H1 (cell line): ENCODE data around the gene SERPING1. TPM values are rescaled to one million over a fixed set of nuclear protein-coding genes. Genes with fewer than 3 reads are reported as not detected.

Experiments used
- NRF1 ChIP-seq: IDR thresholded peaks from 2 replicates; pipeline ENCODE4 v1.6.1; 2011; ENCODE audit warnings: mild to moderate bottlenecking, low read depth, low read length, improper control_type of control experiment
- SP4 ChIP-seq: IDR thresholded peaks from 2 replicates; pipeline ENCODE4 v1.6.1; 2012; ENCODE audit warnings: low read length, inconsistent platforms
- polyA plus RNA-seq, 7 experiments: library from polyadenylated mRNA; depleted of rRNA in 3 of 7; stranded (reverse) in 5 of 7; unstranded in 2 of 7; fragments of >200 nt in 5 of 7; fragments of 200-250 nt in 2 of 7; gene quantifications; 1 replicate in 5 of 7; 2 replicates in 1 of 7; 4 replicates in 1 of 7; pipeline versions ENCODE4 v1.2.1 to v1.2.3, GENCODE V29; 2011 to 2013; ENCODE audit warnings: missing spikeins in 2 of 7, mixed read lengths in 2 of 7
- total RNA-seq: library from RNA; stranded (reverse); fragmentation: NEBNext Ultra II Directional; extraction: Animal tissue kit (Norgen Biotek cat#: 25700); gene quantifications from 2 replicates; pipeline ENCODE4 v1.2.1, GENCODE V29; 2021

SERPING1 gene
- total and polyA plus RNA-seq, 2 of the 8 experiments (the other 6 are each of a cell fraction or from before 2014, with no cell fraction given) = 50.9 to 54.8 TPM

DNA sequence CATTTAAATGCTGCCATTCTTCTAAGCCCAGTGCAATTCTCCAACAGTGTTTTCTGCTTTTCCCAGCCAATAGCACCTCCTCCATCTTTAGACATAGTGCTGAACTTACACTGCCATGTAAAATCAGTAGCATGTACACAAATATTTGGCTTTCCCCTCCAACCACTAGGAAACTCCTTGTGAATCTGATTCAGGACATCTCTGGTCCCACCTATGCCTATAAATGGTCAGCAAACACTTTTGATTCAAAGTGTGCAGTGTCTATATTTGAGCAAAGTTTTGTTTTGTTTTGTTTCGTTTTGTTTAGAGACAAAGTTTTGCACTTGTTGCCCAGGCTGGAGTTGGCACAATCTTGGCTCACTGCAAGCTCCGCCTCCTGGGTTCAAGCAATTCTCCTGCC, 27.4 kb downstream of the SERPING1 start (continued):
- TF ChIP-seq SP4 = no peak
- TF ChIP-seq NRF1 = no peak
